ENCODE data around the gene MPPED1.

DNA sequence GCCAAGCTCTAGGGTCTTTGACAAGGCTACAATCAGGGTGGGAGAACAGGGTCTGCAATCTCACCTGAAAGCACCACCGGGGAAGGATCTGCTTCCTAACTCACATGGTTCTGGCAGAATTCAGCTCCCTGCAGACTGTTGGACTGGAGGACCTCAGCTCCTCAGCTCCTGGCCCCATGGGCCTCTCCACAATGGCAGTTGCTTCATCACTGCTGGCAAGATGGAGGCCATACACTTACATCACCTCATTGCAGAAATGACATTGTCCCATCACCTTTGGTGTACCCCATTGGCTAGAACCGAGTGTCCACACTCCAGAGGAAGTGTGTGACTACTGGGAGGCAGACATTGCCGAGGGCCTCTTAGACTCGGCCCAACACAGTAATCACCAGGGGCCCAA, 20.9 kb upstream of the MPPED1 start:
- TF ChIP-seq, protein P1, sequence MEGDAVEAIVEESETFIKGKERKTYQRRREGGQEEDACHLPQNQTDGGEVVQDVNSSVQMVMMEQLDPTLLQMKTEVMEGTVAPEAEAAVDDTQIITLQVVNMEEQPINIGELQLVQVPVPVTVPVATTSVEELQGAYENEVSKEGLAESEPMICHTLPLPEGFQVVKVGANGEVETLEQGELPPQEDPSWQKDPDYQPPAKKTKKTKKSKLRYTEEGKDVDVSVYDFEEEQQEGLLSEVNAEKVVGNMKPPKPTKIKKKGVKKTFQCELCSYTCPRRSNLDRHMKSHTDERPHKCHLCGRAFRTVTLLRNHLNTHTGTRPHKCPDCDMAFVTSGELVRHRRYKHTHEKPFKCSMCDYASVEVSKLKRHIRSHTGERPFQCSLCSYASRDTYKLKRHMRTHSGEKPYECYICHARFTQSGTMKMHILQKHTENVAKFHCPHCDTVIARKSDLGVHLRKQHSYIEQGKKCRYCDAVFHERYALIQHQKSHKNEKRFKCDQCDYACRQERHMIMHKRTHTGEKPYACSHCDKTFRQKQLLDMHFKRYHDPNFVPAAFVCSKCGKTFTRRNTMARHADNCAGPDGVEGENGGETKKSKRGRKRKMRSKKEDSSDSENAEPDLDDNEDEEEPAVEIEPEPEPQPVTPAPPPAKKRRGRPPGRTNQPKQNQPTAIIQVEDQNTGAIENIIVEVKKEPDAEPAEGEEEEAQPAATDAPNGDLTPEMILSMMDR (IDR thresholded peaks at IDR 0.05): no peak
- no peak for TF ChIP-seq CREB1 (CRISPR knock-in tag; IDR thresholded peaks at IDR 0.05)
- TF ChIP-seq, protein P2, sequence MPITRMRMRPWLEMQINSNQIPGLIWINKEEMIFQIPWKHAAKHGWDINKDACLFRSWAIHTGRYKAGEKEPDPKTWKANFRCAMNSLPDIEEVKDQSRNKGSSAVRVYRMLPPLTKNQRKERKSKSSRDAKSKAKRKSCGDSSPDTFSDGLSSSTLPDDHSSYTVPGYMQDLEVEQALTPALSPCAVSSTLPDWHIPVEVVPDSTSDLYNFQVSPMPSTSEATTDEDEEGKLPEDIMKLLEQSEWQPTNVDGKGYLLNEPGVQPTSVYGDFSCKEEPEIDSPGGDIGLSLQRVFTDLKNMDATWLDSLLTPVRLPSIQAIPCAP (CRISPR knock-in tag; IDR thresholded peaks at IDR 0.05): no peak
- TF ChIP-seq ZNF121 (CRISPR knock-in tag; IDR thresholded peaks at IDR 0.05): no peak
- TF ChIP-seq ZNF423 (CRISPR knock-in tag; IDR thresholded peaks at IDR 0.05): no peak
- TF ChIP-seq, protein P3, sequence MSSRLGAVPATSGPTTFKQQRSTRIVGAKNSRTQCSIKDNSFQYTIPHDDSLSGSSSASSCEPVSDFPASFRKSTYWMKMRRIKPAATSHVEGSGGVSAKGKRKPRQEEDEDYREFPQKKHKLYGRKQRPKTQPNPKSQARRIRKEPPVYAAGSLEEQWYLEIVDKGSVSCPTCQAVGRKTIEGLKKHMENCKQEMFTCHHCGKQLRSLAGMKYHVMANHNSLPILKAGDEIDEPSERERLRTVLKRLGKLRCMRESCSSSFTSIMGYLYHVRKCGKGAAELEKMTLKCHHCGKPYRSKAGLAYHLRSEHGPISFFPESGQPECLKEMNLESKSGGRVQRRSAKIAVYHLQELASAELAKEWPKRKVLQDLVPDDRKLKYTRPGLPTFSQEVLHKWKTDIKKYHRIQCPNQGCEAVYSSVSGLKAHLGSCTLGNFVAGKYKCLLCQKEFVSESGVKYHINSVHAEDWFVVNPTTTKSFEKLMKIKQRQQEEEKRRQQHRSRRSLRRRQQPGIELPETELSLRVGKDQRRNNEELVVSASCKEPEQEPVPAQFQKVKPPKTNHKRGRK (CRISPR knock-in tag; IDR thresholded peaks at IDR 0.05; ENCODE audit: borderline replicate concordance): no peak
- TF ChIP-seq, protein P4, sequence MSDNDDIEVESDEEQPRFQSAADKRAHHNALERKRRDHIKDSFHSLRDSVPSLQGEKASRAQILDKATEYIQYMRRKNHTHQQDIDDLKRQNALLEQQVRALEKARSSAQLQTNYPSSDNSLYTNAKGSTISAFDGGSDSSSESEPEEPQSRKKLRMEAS (CRISPR knock-in tag; IDR thresholded peaks at IDR 0.05): no peak
- no peak for TF ChIP-seq ZNF263 (CRISPR knock-in tag; IDR thresholded peaks at IDR 0.05; ENCODE audit: low read depth)

All from WTC11 (cell line).